Measurements from ENCODE around the gene CMTM6. TPM values are rescaled to one million over a fixed set of nuclear protein-coding genes. Genes with fewer than 3 reads are reported as not detected.
A peak's percentile ranks its signal among the peaks of the same experiment; 100 is the strongest.
"Not testable (repeated sequence)": the region's sequence is repeated elsewhere in the genome, so short reads cannot be mapped to it uniquely, and the experiment has no call there.

Gene CMTM6
- total RNA-seq, result 40.4 and 44.7 TPM in 2 replicates
- 18.3 TPM for polyA plus RNA-seq (2012)

- DNase-seq (ENCODE audit: low read depth), result peak; percentile 84
These were observed at the start of gene CMTM6 for GRCh38 chr3:32502118-32502945. Gene CMTM6, minus strand, starts transcription at chr3:32502852. Its CDS starts 107 bp downstream, at chr3:32502745.

GRCh38 chr3:32552013-32552412 is 49.4 kb upstream of the CMTM6 start:
- no peak for DNase-seq (ENCODE audit: low read depth)

GRCh38 chr3:32551496-32551895 is 48.8 kb upstream of the CMTM6 start:
- no peak for DNase-seq (ENCODE audit: low read depth)

GRCh38 chr3:32551087-32551486 is 48.4 kb upstream of the CMTM6 start:
- DNase-seq (ENCODE audit: low read depth), result no peak

- DNase-seq (ENCODE audit: low read depth), result no peak
These were observed 42.7 kb upstream of the CMTM6 start for GRCh38 chr3:32545305-32545704.

- DNase-seq (ENCODE audit: low read depth), result no peak
These were observed 42.2 kb upstream of the CMTM6 start for GRCh38 chr3:32544894-32545293.

GRCh38 chr3:32542807-32543206 is 40.2 kb upstream of the CMTM6 start:
- DNase-seq (ENCODE audit: low read depth), result no peak

GRCh38 chr3:32540899-32541298 is 38.2 kb upstream of the CMTM6 start:
- DNase-seq (ENCODE audit: low read depth), result no peak

- no peak for DNase-seq (ENCODE audit: low read depth)
These were observed 29.8 kb upstream of the CMTM6 start for GRCh38 chr3:32532434-32532833.

- no peak for DNase-seq (ENCODE audit: low read depth)
These were observed 28.5 kb upstream of the CMTM6 start for GRCh38 chr3:32531010-32531647.

- DNase-seq (ENCODE audit: low read depth), result no peak
These were observed 23.1 kb upstream of the CMTM6 start for GRCh38 chr3:32525720-32526119.

GRCh38 chr3:32522682-32523081 is 20.0 kb upstream of the CMTM6 start:
- DNase-seq (ENCODE audit: low read depth), result no peak

GRCh38 chr3:32518921-32519320 is 16.3 kb upstream of the CMTM6 start:
- DNase-seq (ENCODE audit: low read depth), result not testable (repeated sequence)

- DNase-seq (ENCODE audit: low read depth), result not testable (repeated sequence)
These were observed 14.1 kb upstream of the CMTM6 start for GRCh38 chr3:32516751-32517150.

- no peak for DNase-seq (ENCODE audit: low read depth)
These were observed 8.4 kb upstream of the CMTM6 start for GRCh38 chr3:32511005-32511404.

GRCh38 chr3:32510075-32510724 is 7.5 kb upstream of the CMTM6 start:
- DNase-seq (ENCODE audit: low read depth), result peak; percentile 79

- DNase-seq (ENCODE audit: low read depth), result no peak
These were observed 6.1 kb upstream of the CMTM6 start for GRCh38 chr3:32508711-32509110.

- no peak for DNase-seq (ENCODE audit: low read depth)
These were observed 3.8 kb upstream of the CMTM6 start for GRCh38 chr3:32506466-32506865.

GRCh38 chr3:32502946-32503286 is 264 bp upstream of the CMTM6 start:
- no peak for DNase-seq (ENCODE audit: low read depth)

- no peak for DNase-seq (ENCODE audit: low read depth)
These were observed 902 bp downstream of the CMTM6 start for GRCh38 chr3:32501783-32502117.

GRCh38 chr3:32500880-32501782 is 1.5 kb downstream of the CMTM6 start:
- no peak for DNase-seq (ENCODE audit: low read depth)
